ENCODE results near the gene C11orf42.

The C11orf42 gene

GRCh38 chr11:6258571-6259081, 53.3 kb downstream of the C11orf42 start:
- no peak for DNase-seq

GRCh38 chr11:6260207-6260726, 54.9 kb downstream of the C11orf42 start:
- DNase-seq: no peak

All from DMS79 treated with DMSO at 0.1 percent for 48 hours (cell line).